ENCODE data around the gene KDM4C. TPM values are rescaled to one million over a fixed set of nuclear protein-coding genes. Genes with fewer than 3 reads are reported as not detected.
A peak's percentile ranks its signal among the peaks of the same experiment; 100 is the strongest.

KDM4C gene
- polyA plus RNA-seq, 1 donor (not counting 4 experiments of a cell fraction or from before 2014, with no cell fraction given): 17.2 TPM

- no peaks in the 10 kb centered on the region for H3K9me1 ChIP-seq (ENCODE audit: control insufficient read depth, extremely low read depth, insufficient read depth, low read length)
- TF ChIP-seq CTCF (optimal IDR thresholded peaks at IDR 0.05 in 1 of 3, IDR thresholded peaks at IDR 0.05 in 1 of 3, conservative IDR thresholded peaks at IDR 0.05 in 1 of 3; ENCODE audit: extremely low read depth in 1 of 3, insufficient read depth in 2 of 3, low read length in 3 of 3) (no peak), EZH2 (IDR thresholded peaks at IDR 0.05; ENCODE audit: low read length) (no peak)
- peaks cover 30% of the 10 kb centered on the region for H3K79me2 ChIP-seq (ENCODE audit: control insufficient read depth, insufficient read depth, low read length)
- H3K9ac ChIP-seq (ENCODE audit: control insufficient read depth, extremely low read depth, insufficient read depth, low read length): peak overlapping the region; percentile 98
- dilution Hi-C loops (cut with MboI; ENCODE audit: extremely low pct_ligation_motif_present, low sequenced_read_pairs): no loop called here
- DNase-seq (ENCODE audit: low read depth, low spot score) (peak; percentile 54), FAIRE-seq (peak; percentile 67)
- H4K20me1 ChIP-seq (ENCODE audit: control insufficient read depth, extremely low read depth, insufficient read depth, low read length): no peaks in the 10 kb centered on the region
- H3K4me1 ChIP-seq (ENCODE audit: control insufficient read depth, extremely low read depth, insufficient read depth, low read length): peaks cover 6% of the 10 kb centered on the region
- H2AFZ ChIP-seq (ENCODE audit: control insufficient read depth, low read length): peak overlapping the region; percentile 99
- H3K4me2 ChIP-seq (ENCODE audit: control insufficient read depth, extremely low read depth, insufficient read depth, low read depth, low read length): peak overlapping the region; percentile 67
- no peaks in the 10 kb centered on the region for H3K9me3 ChIP-seq (ENCODE audit: control insufficient read depth, low read depth, low read length)
- H3K27me3 ChIP-seq (ENCODE audit: control insufficient read depth, extremely low read depth, insufficient read depth, low read length): no peaks in the 10 kb centered on the region
- peak overlapping the region; percentile 86 to 94 (median 92) for H3K4me3 ChIP-seq (ENCODE audit: control insufficient read depth in 2 of 3, extremely low read depth in 1 of 3, insufficient read depth in 2 of 3, low read depth in 1 of 3, low read length in 3 of 3)
- peak overlapping the region; percentile 88 for H3K27ac ChIP-seq (ENCODE audit: control insufficient read depth, insufficient read depth, low read length)
- H3K36me3 ChIP-seq (ENCODE audit: control insufficient read depth in 2 of 2, extremely low read depth in 1 of 2, insufficient read depth in 2 of 2, low read length in 2 of 2): no peaks in the 10 kb centered on the region
Measured at GRCh38 chr9:6757132-6757455, 679 bp upstream of the KDM4C start.

GRCh38 chr9:6758248-6758497 lies 400 bp downstream of the KDM4C start:
- dilution Hi-C loops (cut with MboI; ENCODE audit: extremely low pct_ligation_motif_present, low sequenced_read_pairs): no loop called here
- TF ChIP-seq EZH2 (IDR thresholded peaks at IDR 0.05; ENCODE audit: low read length) (no peak), CTCF (optimal IDR thresholded peaks at IDR 0.05 in 1 of 3, IDR thresholded peaks at IDR 0.05 in 1 of 3, conservative IDR thresholded peaks at IDR 0.05 in 1 of 3; ENCODE audit: extremely low read depth in 1 of 3, insufficient read depth in 2 of 3, low read length in 3 of 3) (no peak)
- H2AFZ ChIP-seq (ENCODE audit: control insufficient read depth, low read length): peak overlapping the region; percentile 82

More at GRCh38 chr9:6758248-6758497, 400 bp downstream of the KDM4C start:
- peak overlapping the region; percentile 67 for H3K4me2 ChIP-seq (ENCODE audit: control insufficient read depth, extremely low read depth, insufficient read depth, low read depth, low read length)
- no peak for DNase-seq (ENCODE audit: low read depth, low spot score)
- no peaks in the 10 kb centered on the region for H3K27me3 ChIP-seq (ENCODE audit: control insufficient read depth, extremely low read depth, insufficient read depth, low read length)
- no peak for FAIRE-seq
- H3K9ac ChIP-seq (ENCODE audit: control insufficient read depth, extremely low read depth, insufficient read depth, low read length): peak overlapping the region; percentile 98
- no peaks in the 10 kb centered on the region for H3K9me1 ChIP-seq (ENCODE audit: control insufficient read depth, extremely low read depth, insufficient read depth, low read length)
- no peaks in the 10 kb centered on the region for H3K36me3 ChIP-seq (ENCODE audit: control insufficient read depth in 2 of 2, extremely low read depth in 1 of 2, insufficient read depth in 2 of 2, low read length in 2 of 2)
- peaks cover 39% of the 10 kb centered on the region for H3K79me2 ChIP-seq (ENCODE audit: control insufficient read depth, insufficient read depth, low read length)
- H3K4me3 ChIP-seq (ENCODE audit: control insufficient read depth in 2 of 3, extremely low read depth in 1 of 3, insufficient read depth in 2 of 3, low read depth in 1 of 3, low read length in 3 of 3): peak overlapping the region; percentile 86 to 94 (median 92)
- no peaks in the 10 kb centered on the region for H3K9me3 ChIP-seq (ENCODE audit: control insufficient read depth, low read depth, low read length)
- no peaks in the 10 kb centered on the region for H4K20me1 ChIP-seq (ENCODE audit: control insufficient read depth, extremely low read depth, insufficient read depth, low read length)
- peak overlapping the region; percentile 88 for H3K27ac ChIP-seq (ENCODE audit: control insufficient read depth, insufficient read depth, low read length)
- H3K4me1 ChIP-seq (ENCODE audit: control insufficient read depth, extremely low read depth, insufficient read depth, low read length): peaks cover 6% of the 10 kb centered on the region
